Measurements from ENCODE around the gene SPSB1.

Gene SPSB1

GRCh38 chr1:9260059-9260766 lies 32.5 kb upstream of the SPSB1 start:
- DNase-seq: no peak

- no peak for DNase-seq
Measured at GRCh38 chr1:9261496-9261895, 31.2 kb upstream of the SPSB1 start.

GRCh38 chr1:9262096-9262986 lies 30.4 kb upstream of the SPSB1 start:
- DNase-seq: no peak

GRCh38 chr1:9263276-9263855 lies 29.3 kb upstream of the SPSB1 start:
- DNase-seq: no peak

GRCh38 chr1:9263984-9264872 lies 28.5 kb upstream of the SPSB1 start:
- DNase-seq: no peak

GRCh38 chr1:9265037-9265436 lies 27.7 kb upstream of the SPSB1 start:
- no peak for DNase-seq

- DNase-seq: no peak
Measured at GRCh38 chr1:9265968-9266367, 26.7 kb upstream of the SPSB1 start.

GRCh38 chr1:9267352-9267686 lies 25.4 kb upstream of the SPSB1 start:
- no peak for DNase-seq

- no peak for DNase-seq
Measured at GRCh38 chr1:9267827-9268581, 24.7 kb upstream of the SPSB1 start.

GRCh38 chr1:9269078-9269501 lies 23.6 kb upstream of the SPSB1 start:
- DNase-seq: no peak

- DNase-seq: no peak
Measured at GRCh38 chr1:9269721-9270120, 23.0 kb upstream of the SPSB1 start.

GRCh38 chr1:9270290-9270883 lies 22.3 kb upstream of the SPSB1 start:
- no peak for DNase-seq

- no peak for DNase-seq
Measured at GRCh38 chr1:9271283-9271682, 21.4 kb upstream of the SPSB1 start.

- no peak for DNase-seq
Measured at GRCh38 chr1:9271861-9272595, 20.7 kb upstream of the SPSB1 start.

GRCh38 chr1:9273177-9273576 lies 19.5 kb upstream of the SPSB1 start:
- no peak for DNase-seq

GRCh38 chr1:9275161-9275560 lies 17.5 kb upstream of the SPSB1 start:
- DNase-seq: no peak

GRCh38 chr1:9275567-9276034 lies 17.1 kb upstream of the SPSB1 start:
- DNase-seq: peak in 3 of 5 experiments; percentile 23 to 96 (median 66)

GRCh38 chr1:9278116-9278515 lies 14.6 kb upstream of the SPSB1 start:
- no peak for DNase-seq

- no peak for DNase-seq
Measured at GRCh38 chr1:9278585-9279153, 14.0 kb upstream of the SPSB1 start.

GRCh38 chr1:9279172-9279840 lies 13.4 kb upstream of the SPSB1 start:
- DNase-seq: peak in 1 of 5 experiments; percentile 38

Measured in T-helper 2 cell (primary cell).